Body of pancreas (tissue), 4 donors: ENCODE results near the gene GRAMD2A.

ENCODE experiments used
- POLR2A ChIP-seq, 3 donors: fragments of 450-650 bp; IDR thresholded peaks; one replicate each; pipeline ENCODE4 v1.6.1; 2016; ENCODE audit warnings: antibody characterized with exemption in 3 of 3, mild to moderate bottlenecking in 2 of 3
- TF ChIP-seq, protein P1 (sequence below), 7 experiments: fragments of 450-650 bp in 4 of 7; fragments of 200-600 bp in 3 of 7; sonication (generic) in 3 of 7; IDR thresholded peaks; one replicate each; pipeline ENCODE4 v1.5.1; 2016 to 2019; ENCODE audit warnings: antibody characterized with exemption in 7 of 7

- TF ChIP-seq, protein P1, sequence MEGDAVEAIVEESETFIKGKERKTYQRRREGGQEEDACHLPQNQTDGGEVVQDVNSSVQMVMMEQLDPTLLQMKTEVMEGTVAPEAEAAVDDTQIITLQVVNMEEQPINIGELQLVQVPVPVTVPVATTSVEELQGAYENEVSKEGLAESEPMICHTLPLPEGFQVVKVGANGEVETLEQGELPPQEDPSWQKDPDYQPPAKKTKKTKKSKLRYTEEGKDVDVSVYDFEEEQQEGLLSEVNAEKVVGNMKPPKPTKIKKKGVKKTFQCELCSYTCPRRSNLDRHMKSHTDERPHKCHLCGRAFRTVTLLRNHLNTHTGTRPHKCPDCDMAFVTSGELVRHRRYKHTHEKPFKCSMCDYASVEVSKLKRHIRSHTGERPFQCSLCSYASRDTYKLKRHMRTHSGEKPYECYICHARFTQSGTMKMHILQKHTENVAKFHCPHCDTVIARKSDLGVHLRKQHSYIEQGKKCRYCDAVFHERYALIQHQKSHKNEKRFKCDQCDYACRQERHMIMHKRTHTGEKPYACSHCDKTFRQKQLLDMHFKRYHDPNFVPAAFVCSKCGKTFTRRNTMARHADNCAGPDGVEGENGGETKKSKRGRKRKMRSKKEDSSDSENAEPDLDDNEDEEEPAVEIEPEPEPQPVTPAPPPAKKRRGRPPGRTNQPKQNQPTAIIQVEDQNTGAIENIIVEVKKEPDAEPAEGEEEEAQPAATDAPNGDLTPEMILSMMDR (IDR thresholded peaks at IDR 0.05), result no peak
- no peak for TF ChIP-seq POLR2A (IDR thresholded peaks at IDR 0.05)
Observed at GRCh38 chr15:72223278-72223677, 25.7 kb upstream of the GRAMD2A start.
